GM21360 (cell line): ENCODE results near the gene TTLL7.
A peak's percentile ranks its signal among the peaks of the same experiment; 100 is the strongest.
"Not testable (repeated sequence)": the region's sequence is repeated elsewhere in the genome, so short reads cannot be mapped to it uniquely, and the experiment has no call there.

Source experiments
- ATAC-seq: cut with Tn5 transposase; IDR thresholded peaks from one replicate; pipeline ENCODE4 v1.9.1; 2021; ENCODE audit warnings: mild to moderate bottlenecking, moderate library complexity; ENCODE audit not compliant: unreplicated experiment

TTLL7 gene

GRCh38 chr1:83932693-83933092, 66.2 kb downstream of the TTLL7 start:
- no peak for ATAC-seq

- no peak for ATAC-seq
These were observed 66.7 kb downstream of the TTLL7 start for GRCh38 chr1:83932281-83932680.

DNA sequence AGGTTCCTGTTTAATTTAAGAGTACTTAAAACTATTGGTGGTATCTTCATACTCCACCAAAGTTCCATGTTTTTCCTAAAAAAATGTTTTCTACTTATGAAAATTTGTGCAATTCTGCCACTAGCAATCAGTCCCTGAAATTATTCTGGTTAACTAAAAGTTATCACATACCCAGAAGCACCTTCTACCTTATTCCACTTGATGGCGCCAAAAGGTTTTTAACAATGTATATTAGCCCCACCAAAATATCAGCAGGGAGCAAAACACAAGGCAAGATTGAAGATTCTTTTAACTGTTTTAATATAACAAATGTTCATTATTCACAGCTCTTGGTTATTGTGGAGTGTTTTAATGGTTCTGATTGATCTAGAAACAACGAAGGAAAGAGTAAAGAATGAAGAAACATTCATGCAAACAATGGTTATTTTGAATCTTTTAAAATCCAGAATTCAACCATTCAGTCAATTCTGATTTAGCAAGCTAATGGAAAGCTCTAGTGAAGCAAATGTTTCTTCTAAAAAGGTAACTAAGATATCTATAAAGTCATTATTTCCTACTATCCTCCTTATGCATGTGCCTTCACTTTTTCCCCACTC, 67.2 kb downstream of the TTLL7 start:
- ATAC-seq = peak; percentile 78

DNA sequence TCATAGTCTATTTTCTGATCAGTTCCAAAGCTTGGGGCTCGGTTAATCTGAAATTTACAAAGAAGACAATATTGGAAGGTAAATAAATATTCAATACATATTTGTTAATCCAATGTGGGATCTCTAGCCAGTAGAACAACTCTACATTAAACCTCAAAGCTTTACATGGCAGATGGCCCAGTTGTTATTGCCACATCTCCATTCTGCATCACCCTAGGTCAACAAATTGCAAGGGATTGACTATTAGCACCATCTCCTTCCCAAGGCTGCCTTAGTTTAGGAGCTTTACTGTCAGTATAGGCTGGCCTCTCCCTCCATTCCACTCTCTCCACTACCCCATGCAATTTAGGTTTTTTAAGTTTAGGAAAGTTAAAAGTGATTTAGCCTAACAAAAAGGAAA, 69.7 kb downstream of the TTLL7 start:
- ATAC-seq = no peak

GRCh38 chr1:83928396-83928795, 70.5 kb downstream of the TTLL7 start:
- ATAC-seq = no peak

DNA sequence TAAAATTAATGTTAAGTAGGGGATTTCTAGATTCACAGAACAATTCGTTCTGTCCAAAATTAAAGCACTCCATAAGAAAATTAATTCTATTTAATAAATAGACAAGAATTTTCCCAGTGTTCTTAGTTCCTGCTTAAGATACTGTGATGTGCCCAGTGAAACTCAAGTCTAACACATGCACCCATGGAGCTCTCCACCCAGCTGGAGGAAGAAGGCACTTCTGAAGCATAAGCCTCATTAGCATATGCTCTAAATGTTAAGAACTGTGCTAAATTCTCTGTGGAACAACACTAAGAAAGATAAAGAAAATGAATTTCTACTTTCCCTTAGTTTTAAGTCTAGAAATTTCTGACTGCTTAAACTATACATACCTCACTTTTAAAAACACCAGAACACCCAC, 71.2 kb downstream of the TTLL7 start:
- ATAC-seq = no peak

DNA sequence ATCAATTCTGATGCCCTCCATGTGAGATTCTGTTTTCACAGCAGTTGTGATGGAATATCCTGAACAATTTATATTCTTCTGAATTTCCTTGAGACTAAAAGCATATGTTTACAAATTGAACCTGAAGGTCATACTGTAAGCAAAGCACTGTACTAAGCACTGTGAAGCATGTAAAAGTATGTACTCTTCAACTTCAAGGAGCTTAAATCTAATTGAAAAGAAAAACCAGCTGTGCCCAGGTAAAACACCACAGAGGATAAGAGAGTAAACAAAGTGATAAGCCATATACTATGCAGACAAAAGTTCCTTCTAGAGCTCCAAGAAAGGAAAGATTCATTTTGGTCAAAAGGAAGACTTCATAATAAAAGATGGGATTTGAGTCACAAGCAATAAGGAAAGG, 71.9 kb downstream of the TTLL7 start:
- ATAC-seq = no peak

DNA sequence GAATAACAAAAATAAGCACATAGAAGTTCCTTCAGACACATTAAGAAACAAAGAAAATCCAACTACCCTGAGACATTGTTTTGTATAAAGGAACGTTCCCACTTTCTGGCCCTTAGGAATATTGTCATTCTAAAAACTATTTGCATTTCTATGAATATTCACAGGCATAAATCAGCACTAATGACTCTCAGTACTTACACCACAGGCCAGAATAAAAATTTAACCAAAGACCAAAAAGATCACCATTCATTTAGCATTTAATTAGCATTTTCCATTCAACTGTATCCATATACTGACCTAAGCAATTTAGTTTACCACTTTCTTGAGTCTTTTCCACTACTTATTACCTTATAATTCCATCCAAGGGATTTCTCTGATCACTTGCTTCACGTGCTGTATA, 75.4 kb downstream of the TTLL7 start:
- ATAC-seq = no peak

GRCh38 chr1:83922431-83922830, 76.5 kb downstream of the TTLL7 start:
- ATAC-seq = no peak

GRCh38 chr1:83920320-83920719, 78.6 kb downstream of the TTLL7 start:
- no peak for ATAC-seq

- ATAC-seq = no peak
These were observed 79.1 kb downstream of the TTLL7 start for GRCh38 chr1:83919872-83920271.

DNA sequence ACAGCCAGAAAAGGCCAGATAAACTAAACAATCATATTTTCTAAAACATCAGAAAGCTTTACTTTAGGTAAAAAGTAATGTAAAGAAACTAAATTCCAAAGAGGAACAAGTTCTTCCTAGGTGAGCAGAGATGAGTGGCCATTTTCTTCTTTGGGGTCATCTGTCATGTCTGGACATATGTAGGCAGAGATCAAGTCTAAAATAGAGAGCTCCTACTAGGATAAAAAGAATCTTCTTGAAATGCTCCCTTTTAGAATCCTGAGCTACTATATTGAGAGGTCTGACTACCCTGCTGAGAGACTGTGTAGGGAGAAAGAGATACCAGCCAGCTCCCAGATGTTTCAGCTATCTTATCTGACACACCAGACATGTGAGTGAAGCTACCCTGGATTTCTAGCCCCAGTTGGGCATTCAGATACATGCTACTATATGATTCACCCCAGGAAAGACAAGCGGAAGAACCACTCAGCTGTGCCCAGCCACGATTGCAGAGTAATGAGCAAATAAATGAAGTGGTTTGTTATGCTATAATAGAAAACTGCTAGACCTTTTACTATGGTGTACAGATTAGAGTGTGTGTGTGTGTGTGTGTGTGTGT, 80.1 kb downstream of the TTLL7 start:
- no peak for ATAC-seq

GRCh38 chr1:83917959-83918358, 81.0 kb downstream of the TTLL7 start:
- no peak for ATAC-seq

DNA sequence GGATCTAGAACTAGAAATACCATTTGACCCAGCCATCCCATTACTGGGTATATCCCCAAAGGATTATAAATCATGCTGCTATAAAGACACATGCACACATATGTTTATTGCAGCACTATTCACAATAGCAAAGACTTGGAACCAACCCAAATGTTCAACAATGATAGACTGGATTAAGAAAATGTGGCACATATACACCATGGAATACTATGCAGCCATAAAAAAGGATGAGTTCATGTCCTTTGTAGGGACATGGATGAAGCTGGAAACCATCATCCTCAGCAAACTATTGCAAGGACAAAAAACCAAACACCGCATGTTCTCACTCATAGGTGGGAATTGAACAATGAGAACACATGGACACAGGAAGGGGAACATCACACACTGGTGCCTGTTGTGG, 82.8 kb downstream of the TTLL7 start:
- ATAC-seq = not testable (repeated sequence)

GRCh38 chr1:83912876-83913275, 86.1 kb downstream of the TTLL7 start:
- ATAC-seq = no peak

GRCh38 chr1:83910461-83910860, 88.5 kb downstream of the TTLL7 start:
- ATAC-seq = no peak

DNA sequence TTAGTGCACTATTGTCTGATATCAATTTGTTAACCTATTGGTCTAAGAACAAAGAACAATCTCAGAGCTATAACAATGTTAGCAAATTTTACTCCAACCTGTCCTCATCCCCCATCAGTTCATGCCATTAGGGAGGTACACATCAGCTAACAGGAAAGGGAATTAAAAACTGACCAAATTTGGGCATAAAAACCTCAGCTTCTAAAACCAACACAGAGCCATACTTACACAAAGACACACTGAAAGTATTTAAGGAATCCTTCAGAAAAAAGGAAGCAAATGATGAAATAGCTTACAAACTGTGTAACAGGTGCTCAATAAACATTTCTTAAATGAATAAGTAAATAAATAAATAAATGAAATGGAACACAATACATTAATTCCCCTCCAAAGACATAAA, 89.2 kb downstream of the TTLL7 start:
- ATAC-seq = no peak

GRCh38 chr1:83905315-83905907, 93.5 kb downstream of the TTLL7 start:
- no peak for ATAC-seq

DNA sequence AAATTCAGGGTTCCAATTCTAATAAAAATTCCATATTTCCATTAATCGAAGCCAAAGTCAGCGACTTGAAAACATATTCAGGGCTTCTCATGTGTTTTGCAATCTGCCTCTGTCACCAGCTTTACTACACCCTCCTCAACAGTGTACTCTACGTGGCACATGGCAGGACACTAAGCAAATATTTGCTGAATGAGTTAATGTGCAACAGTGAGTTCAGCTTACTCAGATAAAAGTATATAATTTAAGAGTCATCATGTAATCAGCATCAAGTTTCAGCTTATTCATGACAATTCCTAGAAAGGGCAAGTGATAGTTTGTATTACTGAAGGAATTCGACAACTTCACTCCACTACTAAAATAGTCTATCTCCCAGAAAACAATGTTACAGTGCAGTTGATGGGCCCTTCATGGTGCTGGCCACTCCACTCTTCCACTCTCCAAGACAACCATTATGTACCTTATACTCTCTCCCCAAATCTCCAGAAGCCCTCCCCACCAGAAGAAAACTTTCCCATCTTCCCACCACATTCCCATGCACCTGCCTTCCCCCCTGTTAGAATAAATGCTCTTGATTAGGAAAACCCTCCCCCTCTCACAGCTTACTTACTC, 97.3 kb downstream of the TTLL7 start:
- no peak for ATAC-seq

DNA sequence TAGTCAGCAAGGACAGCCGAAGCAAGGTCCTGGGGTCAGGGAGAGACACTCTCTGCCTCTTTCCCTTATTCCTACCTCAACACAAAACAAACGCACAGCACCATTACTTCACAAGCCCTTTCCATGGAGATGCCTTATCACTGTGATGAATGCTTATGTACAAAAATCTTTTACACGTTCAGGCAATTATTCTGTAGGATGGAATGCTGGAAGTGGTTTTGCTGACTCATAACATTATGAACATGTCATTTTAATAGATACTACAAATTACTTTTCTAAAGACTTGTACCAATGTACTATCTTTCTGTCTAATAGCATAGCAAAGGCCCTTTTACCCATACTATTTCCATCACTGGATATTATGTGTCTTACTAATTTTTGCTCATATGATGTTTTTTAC, 98.4 kb downstream of the TTLL7 start:
- no peak for ATAC-seq

DNA sequence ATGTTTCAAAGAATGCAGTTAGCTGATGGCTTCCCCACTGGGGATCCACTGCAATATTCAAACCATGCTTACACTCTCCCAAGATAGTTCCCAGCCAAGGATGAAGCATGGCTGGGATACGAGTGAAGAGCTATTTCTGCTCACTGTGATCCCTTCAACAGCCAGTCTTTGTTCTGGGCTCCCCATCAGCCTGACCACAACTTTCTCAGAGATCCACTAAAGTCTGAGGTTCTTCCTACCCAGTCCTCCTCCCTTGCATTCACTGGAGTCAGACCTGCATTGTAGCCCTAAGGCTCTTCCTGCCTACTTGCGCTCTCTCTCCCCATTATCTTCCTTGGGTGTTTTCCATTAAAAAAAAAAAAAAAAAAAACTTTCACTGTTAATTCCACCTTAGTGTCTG, 101.4 kb downstream of the TTLL7 start:
- no peak for ATAC-seq

DNA sequence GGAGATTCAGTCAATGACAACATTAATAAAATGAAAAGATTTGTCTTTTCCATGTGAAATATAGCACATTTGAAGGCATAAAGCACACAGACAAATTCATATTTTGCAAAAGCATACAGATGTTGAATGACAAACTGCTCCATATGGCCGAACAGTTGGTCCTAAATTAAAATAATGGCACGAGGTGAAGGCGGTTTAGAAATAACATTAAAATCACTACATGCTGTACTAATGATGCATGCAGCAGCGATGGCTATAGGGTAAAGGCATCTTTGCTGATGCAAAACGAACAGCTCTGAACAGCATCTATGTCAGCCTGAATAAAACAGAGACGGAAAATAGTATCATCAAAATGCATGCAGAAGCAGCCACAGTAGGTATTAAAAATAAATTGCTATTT, 102.6 kb downstream of the TTLL7 start:
- no peak for ATAC-seq
